GM18519 (cell line): ENCODE results near the gene KIF26B.
"Not testable (repeated sequence)": the region's sequence is repeated elsewhere in the genome, so short reads cannot be mapped to it uniquely, and the experiment has no call there.

Experiments
- ATAC-seq: cut with Tn5 transposase; IDR thresholded peaks from one replicate; pipeline ENCODE4 v1.9.1; 2021; ENCODE audit warnings: mild to moderate bottlenecking, moderate library complexity; ENCODE audit not compliant: unreplicated experiment, low FRiP score

KIF26B gene

DNA sequence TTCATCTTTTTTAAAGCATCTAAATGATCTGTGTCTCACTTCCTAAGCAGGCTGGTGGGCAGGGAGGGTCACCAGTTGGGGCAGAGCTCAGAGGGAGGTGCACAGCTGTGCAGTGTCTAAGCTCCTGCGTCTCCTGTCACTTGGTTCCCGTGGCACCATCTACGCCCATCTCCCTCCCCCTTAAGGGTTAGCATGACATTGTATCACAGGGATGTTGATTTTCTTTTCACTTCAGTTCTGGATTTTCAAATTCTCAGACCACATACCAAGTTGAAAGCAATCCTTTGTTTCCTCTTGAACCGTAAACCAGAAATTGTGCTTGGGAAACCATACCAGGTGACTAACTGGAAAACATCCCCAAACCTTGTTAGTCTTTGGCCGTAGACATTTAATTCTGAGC is 187.0 kb downstream of the KIF26B start:
- ATAC-seq, result no peak

DNA sequence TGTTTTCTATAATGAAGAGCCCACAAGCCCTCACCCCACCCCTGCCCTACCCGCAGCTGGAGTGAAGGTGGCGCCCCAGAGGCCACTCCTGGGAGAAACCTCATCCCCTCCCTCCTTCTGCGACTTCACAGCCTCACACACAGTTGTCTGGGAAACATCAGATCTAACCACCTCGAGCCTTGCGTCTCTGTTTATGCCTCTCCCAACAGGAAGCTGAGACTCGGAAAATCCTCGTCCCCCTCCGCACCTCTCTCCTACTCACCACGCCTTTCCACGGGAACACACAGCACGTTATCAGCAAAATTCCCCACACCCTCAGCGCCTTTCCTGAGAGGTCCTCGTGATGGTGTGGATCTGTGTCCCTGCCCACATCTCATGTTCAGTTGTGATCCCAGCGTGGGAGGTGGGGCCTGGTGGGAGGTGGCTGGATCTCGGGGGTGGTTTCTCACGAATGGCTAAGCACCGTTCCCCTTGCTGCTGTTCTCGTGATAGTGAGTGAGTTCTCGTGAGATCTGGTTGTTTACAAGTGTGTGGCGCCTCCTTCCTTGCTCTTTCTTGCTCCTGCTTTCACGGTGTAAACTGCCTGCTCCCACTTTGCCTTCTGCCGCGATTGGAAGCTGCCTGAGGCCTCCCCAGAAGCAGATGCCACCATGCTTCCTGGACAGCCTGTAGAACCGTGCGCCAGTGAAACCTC is 190.6 kb downstream of the KIF26B start:
- no peak for ATAC-seq

DNA sequence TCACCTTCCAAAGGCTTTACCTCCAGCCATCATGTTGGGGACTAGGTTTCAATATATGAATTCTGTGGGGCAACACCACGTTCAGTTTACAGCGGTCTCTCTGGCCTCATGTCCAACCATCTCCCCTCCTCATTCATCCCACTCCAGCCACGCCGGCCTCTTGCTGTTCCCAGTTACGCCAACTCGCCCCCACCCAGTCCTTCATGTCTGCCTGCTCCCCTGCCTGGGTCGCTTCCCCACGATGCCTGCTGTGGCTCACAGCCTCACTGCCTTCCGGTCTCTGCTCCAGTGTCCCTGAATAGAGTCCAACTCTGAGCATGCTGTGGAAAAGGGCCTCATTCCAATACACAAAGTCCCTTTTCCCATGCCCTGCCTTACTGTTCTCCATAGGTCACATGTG is 193.8 kb downstream of the KIF26B start:
- no peak for ATAC-seq

DNA sequence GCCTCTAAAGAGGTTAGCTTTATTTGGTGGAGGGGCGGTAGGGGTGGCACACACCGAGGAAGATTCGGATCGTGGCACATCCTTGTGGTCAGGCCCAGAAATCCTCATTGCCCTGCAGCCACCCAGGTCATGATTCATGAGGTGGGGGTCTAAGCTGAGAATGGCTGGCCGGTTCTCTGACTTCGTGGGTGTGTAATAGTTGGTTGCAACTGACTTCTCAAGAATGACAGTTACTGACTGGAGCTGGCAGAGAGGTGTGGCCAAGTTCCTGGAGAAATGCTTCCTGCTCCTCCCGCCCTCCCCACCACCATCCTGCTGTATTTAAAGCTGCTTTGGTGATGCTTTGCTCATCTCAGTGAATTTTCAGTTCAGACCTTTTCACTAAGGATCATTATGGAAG is 198.6 kb downstream of the KIF26B start:
- ATAC-seq, result no peak

DNA sequence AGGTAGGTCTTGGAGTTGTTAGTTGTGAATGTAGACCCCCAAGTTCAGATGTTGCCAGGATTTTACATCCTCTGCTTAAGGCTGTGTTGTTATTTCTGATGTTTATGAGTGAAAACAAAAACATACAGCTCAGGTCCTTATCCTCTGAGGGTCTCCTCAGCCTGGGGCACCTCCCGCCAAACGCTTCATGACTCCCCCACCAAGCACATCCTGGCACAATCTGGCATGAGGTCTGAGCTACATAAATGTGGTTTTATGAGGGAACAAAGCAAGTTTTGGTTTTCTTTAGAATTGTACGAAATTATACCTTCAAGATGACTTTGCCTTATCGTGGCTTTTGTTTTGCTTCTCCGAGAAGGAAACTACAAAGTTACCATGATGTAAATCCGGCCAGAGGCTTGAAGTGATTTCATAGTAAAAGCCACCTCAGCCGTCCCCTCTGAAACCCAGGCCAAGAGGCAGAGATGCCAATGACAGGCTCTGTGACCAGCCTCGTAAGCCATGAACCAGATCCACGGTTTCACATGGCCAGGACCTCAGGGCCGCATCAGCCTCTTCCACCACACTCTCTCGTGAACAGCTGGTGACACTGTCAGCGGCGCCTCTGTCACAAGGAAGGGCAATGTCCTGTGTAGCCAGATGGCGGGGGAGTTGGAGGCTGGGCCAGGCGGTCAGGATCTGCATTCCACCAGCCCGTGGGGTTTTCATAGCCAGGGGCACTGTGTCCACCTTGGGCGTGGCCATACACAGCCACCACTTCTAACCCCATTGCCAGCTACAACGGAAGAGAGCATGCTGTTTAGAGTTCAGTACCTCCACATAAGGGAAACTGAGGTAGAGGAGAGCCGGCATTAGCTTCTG is 199.4 kb downstream of the KIF26B start:
- ATAC-seq, result no peak

DNA sequence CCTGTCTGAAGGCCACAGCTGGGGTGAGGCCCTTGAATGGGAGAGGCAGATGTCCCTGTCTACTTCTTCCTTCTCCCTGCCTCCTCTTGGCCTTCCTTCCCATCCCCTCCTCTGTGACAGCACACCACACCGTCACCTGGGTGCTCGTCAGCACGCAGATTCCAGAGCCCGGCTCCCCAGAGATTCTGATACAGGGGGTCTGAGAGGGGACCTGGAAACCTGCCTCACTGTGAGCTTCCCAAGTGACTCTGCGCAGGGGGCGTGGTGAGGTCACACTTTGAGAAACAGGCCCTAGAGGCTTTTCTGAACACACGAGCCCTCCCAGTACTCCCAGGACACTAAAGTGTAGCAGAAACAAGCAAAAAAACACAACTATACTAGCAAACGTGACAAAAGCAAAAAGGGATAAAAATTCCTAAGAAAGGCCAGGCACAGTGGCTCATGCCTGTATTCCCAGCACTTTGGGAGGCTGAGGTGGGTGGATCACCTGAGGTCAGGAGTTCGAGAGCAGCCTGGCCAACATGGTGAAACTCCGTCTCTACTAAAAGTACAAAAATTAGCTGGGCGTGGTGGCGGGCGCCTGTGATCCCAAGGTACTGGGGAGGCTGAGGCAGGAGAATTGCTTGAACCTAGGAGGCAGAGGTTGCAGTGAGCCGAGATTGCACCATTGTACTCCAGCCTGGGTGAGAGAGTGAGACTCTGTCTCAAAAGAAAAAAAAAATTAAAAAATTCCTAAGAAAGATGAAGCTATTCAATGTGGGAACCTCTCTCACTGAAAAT is 201.3 kb downstream of the KIF26B start:
- ATAC-seq, result not testable (repeated sequence)

DNA sequence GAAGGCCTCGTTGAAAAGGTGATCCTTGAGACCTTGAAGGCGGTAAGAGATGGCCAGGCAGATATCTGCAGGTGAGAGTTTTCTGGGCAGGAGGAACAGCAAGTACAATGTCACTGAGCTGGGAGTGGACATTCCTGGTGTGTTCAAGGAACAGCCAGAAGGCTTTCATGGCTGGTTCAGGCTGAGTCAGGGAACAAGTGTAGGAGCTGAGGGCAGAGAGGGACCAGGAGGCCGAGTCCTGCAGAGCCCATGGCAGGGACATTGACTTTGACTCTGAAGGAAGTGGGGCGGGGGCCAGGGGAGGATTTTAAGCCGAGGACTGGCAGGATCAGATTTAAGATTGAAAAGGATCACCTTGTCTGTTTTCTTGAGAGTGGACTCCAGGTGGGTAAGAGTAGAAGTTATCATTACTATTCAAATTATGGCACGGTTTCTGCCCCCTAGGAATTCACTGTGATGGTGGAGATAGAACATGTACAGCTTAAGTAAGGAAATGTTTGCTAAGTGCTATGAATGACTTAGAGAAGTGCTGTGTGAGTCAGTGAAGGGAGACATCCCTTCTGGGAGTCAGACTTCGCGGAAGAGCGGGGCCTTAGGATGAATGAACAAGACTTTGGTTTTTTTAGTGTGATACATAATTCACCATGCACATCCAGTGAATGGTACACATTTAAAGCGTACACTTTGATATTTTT is 202.3 kb downstream of the KIF26B start:
- no peak for ATAC-seq

DNA sequence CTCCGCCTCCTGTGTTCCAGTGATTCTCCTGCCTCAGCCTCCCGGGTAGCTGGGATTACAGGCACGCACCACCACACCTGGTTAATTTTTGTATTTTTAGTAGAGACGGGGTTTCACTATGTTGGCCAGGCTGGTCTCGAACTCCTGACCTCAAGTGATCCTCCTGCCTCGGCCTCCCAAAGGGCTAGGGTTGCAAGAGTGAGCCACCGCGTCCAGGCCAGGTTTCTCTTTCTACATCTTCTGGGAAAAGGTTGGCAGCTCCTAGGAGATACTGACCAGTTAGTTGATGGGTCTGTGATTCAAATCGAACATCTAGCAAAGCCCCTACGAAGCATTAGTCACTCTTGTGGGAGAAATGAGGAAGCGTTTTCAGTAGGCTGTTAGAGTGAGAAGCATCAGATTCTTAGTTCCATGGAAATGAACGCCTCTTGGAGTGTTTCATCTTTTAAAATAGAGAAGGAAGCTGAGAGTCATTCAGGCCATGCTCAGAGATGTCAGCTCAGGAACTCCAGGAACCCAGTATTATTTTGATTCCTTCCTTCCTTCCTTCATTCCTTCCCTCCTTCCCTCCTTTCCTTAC is 204.4 kb downstream of the KIF26B start:
- not testable (repeated sequence) for ATAC-seq

DNA sequence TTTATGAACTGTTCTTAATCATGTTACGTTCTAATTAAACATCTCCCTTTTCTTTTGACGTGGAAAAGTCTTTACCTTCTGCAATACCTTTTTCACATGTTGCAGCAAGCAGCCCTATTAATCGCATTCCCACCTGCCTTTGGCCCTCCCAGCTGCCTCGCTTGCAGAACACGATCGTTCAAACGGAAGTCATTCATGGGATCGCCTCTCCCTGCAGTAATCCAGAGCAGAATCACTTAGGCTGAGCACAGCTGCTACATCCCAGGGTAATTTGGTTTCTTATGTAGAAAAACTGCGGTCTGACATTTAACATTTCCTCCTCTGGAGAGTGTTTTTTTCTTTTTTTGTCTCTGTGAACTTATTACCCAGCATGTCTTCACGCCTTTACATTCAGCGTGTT is 206.3 kb downstream of the KIF26B start:
- no peak for ATAC-seq

DNA sequence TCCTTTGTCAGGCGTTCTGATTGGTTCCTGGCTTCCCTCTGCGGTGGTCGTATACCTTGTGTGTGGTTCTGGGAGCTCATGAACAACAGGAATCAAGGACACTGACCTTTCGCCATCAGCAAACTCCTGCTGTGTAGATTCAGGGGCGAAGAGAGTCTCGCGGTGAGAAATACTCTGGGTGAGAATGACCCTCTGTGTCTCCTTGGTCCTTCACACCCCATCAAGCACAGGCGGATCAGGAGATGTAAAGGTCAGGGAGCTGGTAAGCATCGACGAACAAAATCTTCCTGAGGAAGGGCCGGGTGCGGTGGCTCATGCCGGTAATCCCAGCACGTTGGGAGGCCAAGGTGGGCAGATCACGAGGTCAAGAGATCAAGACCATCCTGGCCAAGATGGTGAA is 207.2 kb downstream of the KIF26B start:
- ATAC-seq, result no peak

DNA sequence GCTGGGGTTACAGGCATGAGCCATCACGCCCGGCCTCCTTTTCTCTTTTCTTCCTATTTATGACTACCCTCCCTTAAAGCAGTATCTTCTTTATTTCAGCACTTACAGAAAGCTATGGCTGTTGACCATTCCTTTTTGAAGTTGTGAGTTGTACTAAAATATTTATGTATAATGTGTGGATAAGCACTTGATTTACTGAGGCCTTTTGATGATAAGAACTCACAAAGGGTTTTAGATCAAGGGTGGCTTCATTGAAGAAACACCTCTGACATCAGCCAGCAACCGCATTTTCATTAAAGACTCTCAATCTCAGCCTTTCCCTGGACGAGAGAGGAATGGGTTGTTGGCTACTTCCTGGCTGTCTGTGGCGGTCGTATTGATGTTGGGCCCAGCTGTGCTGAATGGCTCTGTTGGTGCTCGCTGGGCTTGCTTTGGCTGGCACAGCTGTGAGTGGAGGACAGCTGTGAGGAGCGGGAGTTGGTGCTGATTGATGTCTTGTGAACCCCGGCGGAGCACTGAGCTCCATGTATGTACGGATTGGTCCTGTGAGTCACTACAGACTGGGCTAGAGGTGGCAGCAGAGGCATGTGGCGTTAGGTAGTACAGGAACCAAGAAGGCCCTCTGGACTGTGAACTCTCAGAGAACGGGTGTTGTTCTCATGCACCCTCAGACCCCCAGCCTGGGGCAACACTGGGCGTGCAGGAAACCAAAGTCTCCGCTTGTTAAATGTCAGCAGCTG is 208.8 kb downstream of the KIF26B start:
- ATAC-seq, result no peak

DNA sequence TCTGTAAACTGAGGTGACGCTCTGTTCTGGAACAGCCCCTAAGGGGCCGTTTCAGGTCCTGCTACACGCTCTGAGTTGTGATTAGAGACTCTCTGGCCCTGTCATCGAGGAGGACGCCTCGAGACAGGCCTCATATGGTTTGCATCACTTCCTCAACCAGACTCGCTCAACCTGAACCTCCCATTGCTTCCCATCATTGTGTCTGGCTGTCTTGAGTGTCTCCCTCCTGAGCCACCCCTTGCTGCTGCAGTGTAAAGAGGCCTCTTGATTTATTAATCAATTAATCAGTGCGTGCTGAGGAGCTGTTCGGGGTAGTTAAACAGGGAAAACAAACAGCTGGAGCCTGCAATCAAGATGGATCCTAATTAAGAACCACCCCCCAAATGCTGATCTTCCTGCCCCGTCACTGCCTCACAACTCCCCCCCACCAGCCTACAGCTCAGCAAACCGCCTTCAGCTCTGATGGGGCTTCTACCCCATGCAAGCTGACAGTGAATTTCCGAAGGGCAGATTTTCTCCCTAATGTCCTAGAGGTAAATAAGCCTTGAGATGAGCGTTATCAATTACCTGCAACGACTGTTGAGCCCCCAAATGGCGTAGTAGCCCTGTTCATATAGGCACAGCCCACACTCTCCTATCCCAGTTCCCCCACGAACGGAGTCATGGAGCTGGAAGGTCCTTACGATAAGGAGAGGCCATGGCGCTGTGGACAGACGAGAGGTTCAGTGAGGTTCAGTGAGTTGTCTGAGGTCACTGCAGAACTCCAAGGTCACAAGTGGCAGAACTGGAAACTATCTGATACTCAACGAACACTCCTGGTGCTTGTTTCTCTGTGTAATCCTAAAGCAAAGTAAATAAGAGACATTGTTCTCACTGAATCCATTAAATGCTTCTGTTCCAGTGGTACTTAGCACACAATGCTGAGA is 210.6 kb downstream of the KIF26B start:
- no peak for ATAC-seq

DNA sequence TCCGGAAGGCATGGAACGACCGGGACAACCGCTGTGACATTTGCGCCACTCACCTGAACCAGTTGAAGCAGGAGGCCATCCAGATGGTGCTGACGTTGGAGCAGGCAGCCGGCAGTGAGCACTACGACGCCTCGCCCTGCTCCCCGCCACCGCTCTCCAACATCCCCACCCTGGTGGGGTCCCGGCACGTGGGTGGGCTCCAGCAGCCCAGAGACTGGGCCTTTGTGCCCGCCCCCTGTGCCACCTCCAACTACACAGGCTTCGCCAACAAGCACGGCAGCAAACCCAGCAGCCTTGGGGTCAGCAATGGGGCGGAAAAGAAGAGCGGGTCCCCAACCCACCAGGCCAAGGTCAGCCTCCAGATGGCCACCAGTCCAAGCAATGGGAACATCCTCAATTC is 212.1 kb downstream of the KIF26B start:
- no peak for ATAC-seq

DNA sequence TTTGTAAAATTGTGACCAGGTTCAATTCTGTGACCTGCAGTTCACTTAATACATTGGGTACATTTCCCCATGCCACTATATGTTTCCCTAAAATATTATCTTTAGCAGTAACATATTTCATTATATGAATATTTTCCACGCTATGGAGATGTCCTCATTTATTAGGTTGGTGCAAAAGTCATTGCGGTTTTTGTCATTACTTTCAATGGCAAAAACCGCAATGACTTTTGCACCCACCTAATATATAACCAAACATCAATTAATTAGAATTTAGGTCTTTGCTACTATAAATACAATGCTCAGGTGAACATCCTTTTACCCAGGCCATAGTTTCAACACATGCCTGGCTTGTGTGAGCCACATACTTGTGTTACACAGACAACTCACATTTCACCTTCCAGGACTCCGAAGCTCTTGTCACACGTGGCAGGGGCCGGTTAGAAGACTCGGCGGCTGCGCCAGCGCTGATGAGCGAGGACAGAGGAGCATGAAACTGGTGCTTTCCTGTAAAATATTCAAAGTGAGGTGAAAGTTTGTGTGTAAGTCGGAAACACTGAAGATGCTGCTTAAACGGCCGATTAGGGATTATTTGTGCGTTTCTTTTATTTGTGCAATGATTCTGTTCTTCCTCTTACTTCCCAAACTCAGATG is 215.5 kb downstream of the KIF26B start:
- ATAC-seq, result no peak

DNA sequence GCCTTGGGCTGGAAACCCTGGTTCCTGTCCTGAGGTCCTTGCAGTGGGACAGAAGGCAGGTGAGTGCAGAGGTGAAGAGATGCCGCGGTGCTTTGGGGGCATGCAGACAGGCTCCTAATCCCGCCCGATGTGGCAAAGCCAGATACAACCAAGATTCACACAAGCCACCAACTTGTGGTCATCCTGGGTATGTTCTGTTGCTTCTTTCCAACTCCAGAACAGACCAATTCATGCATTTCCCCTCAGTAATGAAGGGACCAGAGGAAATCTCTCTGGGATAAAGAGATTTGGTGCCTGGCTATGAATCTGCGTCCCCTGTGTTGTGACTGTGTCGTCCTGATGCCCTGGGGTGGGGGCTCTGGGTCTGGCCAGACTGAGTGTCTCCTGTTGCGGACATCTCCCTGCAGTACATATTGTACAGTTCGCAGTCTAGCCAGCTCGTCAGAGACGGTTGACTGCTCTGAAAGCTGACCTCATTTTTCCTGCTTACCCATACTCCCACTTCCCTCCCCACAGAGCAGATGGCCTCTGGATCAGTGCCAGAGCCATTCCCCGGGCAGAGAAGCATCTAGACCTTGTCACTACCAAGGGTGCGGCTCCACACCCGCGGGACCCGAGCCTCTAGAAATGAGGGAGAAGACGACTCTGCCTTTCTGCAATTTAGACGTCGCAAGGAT is 216.3 kb downstream of the KIF26B start:
- no peak for ATAC-seq

DNA sequence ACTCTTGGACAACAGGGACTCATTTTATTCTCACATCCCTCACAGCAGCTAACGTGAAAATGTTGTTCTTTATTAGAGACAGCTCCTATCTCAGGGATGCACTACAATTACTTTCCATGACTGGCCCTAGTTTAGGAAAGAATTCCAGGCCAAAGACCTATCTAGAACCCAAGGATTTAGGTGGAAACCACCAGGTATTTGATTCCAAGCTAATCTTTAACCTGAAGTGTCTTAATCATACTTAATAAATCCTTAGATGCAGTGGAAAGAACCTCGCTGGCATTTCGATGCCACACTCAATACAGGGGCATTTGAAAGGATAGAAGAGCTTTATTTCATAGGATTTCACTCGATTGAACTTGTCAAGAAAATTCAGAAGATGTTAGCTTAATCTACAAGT is 218.3 kb downstream of the KIF26B start:
- no peak for ATAC-seq

DNA sequence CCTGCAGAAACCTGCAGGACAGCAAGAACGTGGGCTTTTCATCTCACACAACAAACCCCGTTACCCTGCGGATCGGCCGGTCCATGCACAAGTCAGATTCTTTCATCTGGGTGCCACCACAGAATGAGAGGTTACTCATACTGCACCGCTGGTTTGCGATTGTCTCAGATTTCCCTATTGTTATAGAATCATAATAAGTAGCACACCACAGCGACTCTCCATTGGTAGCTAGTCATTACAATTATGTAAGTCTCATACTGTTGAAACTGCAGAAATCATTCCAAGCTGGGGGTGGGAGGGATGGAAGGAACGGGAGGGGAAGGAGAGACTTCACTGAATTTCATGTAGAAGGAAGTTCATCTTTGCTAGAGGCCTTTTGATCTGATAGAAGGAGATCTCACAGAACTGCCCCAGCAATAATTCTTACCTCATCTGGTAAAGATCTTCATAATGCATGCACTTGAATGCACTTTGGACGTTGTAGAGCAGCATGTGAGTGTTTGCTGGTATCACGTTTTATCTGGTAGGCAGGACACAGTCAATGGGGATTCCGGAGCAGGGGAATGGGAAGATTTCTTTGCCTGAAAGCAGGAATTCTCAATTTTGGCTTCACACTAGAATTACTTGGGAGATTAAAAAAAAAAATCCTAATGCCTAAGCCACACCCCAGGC is 221.1 kb downstream of the KIF26B start:
- no peak for ATAC-seq
